Midbrain (tissue), 1 donor: ENCODE measurements around the gene PRMT7.

Source experiments
- DNase-seq: peaks from one replicate; lab custom pipeline; 2025; lab: John Stamatoyannopoulos, UW

PRMT7 gene

DNA sequence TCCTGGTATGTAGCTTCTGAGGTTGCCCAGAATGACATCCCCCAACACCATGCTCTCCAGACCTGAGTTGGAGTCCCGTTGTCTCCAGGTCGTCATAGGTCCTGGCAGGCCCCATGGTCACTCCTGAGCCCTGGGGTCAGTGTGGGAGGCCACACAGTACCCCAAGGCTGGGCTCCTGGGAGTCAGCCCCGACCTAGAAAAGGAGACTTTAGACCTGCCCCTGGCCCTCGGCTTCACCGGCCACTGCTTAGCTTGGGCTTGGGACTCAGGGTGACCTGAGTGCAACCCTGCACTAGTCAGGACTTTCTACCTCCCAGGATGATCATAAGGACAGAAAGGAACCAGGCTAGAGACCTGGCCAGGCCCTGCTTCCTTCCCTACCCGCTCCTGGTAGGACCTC is 65.8 kb downstream of the PRMT7 start:
- DNase-seq, result no peak

DNA sequence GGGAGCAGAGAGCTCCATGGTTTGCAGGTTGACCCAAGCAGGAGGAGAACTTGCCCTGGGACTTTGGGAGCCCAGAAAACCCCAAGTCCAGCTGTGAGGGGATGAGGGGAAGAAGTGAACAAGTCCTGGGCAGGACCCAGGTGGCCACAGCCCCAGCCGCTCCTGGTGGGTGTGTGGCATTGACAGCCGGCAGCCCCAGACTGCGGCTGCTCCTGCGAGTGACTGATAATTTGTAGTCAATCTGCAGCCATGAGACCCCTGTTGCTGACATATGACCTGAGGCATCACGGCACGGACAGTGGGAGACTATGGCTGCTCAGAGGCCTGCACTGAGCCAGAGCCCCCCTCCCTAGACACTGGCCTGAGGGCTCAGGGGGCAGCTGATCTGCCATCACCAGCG is 66.4 kb downstream of the PRMT7 start:
- no peak for DNase-seq

DNA sequence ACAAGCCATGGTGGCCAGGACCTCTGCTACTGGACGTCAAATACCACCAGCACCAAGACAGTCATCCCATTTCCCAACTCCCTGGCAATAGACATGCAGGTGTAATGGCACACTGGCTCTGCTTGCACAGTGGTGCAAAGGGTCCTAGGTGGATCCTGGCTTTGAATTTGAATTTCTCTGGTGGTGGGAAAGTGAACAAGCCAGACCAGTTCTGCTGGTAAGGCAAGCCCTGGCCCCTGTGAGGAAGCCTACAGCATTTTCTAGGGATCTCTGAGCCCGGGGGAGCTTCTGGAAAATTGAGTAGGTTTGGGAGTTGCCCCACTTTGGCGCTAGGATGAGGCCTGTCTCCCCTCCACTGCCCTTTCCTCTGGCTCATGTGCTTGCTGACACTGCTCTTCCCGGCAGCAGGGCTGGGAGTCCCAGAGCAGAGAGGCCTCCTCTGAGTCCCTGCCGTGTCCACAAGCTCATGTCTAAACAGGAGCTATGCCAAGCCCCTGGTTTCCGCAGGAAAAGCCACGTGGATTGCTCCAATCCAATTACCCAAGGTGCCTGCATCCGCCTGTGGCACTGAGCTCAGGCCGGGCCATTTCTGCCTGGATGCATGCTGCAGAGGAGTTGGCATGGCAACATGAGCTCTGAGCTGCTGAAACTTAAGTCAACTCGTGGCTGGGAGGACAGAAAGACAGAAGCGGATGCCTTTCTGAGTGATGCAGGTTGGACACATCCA is 67.0 kb downstream of the PRMT7 start:
- DNase-seq, result peak; percentile 28

- DNase-seq, result no peak
Measured at GRCh38 chr16:68378436-68379415, 67.9 kb downstream of the PRMT7 start.

DNA sequence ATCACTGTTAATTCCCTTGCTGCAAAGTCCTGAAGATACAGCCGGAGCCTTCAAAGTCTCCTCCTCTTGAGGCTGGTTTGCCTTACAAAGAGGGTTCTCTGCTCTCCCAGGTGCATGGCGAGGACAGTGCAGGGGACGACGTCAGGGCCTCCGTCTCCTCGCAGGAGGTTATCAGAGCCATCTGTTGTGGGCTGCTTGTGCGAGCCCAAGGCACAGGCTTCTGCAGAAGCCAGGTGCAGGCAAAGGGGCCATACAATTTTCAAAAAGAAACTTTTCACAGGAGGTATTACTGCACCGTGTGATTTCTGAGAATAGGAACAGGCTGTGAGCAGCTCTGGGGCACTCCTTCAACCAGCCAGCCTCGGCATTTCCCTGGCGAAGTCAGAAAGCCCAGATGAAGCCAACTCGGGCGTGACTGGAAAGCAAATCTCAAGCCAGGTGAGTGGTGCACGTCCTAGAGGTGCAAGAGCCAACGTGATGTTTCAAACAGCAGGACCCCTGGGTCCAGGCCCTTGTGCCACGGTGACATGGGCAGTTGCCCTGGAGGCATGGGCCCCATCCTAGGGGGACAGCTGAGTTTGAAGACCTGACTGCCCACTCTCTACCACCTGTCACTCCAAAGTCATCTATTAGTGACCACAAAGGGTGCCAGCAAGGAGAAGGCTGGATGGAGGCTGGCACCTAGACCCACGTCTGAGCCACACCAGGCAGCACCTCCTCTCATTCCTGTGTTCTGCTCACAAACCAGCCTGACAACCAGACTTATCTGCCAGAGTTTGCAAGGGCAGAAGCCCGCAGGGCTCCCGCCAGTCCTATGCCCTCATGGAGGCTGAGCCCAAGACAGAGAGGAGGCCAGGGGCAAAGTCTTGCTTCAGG is 68.9 kb downstream of the PRMT7 start:
- no peak for DNase-seq

DNA sequence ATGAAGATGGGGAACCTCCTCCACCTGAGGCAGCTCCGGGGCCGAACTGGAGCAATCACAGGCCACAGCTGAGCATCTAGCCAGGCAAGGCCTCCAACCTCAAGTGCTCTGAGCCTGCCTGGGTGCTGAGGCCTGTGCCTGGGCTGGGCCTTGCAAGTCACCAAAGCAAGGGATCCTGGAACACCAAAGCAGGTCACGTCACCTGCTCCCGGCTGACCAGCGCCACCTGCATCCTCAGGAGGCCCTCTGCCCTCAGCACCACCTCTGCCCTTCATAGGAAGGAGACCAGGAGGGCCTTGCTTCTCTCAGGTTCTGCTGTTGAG is 69.5 kb downstream of the PRMT7 start:
- no peak for DNase-seq

- no peak for DNase-seq
Measured at GRCh38 chr16:68380676-68381362, 70.0 kb downstream of the PRMT7 start.

GRCh38 chr16:68381363-68381724 is 70.5 kb downstream of the PRMT7 start:
- no peak for DNase-seq

- no peak for DNase-seq
Measured at GRCh38 chr16:68382296-68382718, 71.5 kb downstream of the PRMT7 start.

- no peak for DNase-seq
Measured at GRCh38 chr16:68383858-68384257, 73.0 kb downstream of the PRMT7 start.

GRCh38 chr16:68384288-68385161 is 73.7 kb downstream of the PRMT7 start:
- no peak for DNase-seq

DNA sequence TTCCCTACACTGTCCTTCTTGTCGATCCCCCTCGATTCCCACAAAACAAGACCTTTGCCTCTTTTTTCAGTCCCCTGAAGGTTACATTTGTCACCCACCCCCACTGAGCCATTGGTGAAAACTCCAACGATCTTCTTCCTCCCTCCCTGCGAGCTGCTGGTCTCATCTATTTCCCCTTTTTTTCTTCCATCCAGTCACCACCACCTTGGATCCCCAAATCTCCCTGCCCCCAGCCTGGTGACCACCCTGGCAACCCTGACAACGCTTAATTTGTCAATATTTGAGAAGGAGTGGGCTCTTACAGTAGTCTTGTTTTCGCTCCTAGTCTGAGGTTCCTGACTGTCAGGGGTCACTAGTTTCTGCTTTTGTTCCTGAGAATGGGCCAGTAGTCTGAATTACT is 74.6 kb downstream of the PRMT7 start:
- DNase-seq, result no peak

GRCh38 chr16:68386628-68387027 is 75.8 kb downstream of the PRMT7 start:
- DNase-seq, result no peak

- DNase-seq, result no peak
Measured at GRCh38 chr16:68387301-68387700, 76.5 kb downstream of the PRMT7 start.

GRCh38 chr16:68388124-68388523 is 77.3 kb downstream of the PRMT7 start:
- no peak for DNase-seq

- DNase-seq, result no peak
Measured at GRCh38 chr16:68389006-68389405, 78.2 kb downstream of the PRMT7 start.

- no peak for DNase-seq
Measured at GRCh38 chr16:68389750-68390371, 79.0 kb downstream of the PRMT7 start.

GRCh38 chr16:68393333-68393732 is 82.5 kb downstream of the PRMT7 start:
- no peak for DNase-seq

GRCh38 chr16:68395167-68395786 is 84.5 kb downstream of the PRMT7 start:
- no peak for DNase-seq

DNA sequence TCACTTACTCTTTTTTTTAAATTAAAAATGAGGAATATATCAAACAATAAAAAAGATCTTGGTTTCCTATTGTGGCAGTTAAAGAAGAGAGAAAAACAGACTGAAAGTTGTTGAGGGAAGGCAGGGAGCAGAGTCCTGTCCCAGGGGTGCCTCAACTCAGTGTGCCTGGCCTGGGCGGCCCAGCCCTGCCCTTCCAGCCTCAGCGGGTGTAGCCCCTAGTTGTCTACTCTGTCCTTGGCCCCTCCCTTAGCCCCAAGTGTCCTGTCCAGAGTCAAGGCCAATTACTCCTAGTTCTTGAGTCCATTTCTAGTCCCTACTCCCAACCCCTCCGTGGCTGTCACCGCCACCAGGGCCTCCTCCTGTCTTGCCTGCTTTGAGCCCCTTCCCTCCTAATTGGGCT is 85.0 kb downstream of the PRMT7 start:
- no peak for DNase-seq
